Naive thymus-derived CD4-positive, alpha-beta T cell (primary cell): ENCODE results near the gene NEU4. TPM values are rescaled to one million over a fixed set of nuclear protein-coding genes. Genes with fewer than 3 reads are reported as not detected.
A peak's percentile ranks its signal among the peaks of the same experiment; 100 is the strongest.
"Not testable (repeated sequence)": the region's sequence is repeated elsewhere in the genome, so short reads cannot be mapped to it uniquely, and the experiment has no call there.

ENCODE experiments used
- ATAC-seq: fragments of 150-1000 bp; cut with Tn5 transposase; 2 replicates; pipeline ENCODE4 v1.10.0; 2021; ENCODE audit warnings: mild to moderate bottlenecking, moderate library complexity
- CTCF ChIA-PET: fragments of 350-600 bp; sonication (Branson Sonifier 250); formaldehyde crosslinking; loops from one replicate; lab custom pipeline; 2021; ENCODE audit warnings: antibody characterized with exemption; lab: Charles Lee
- POLR2A ChIA-PET: fragments of 350-600 bp; sonication (Branson Sonifier 250); formaldehyde crosslinking; loops from one replicate; lab custom pipeline; 2021; ENCODE audit warnings: antibody characterized with exemption, inconsistent platforms; lab: Charles Lee
- DNase-seq, 9 donors: peaks; one replicate each; pipeline versions ENCODE4 v3.0.0 to v3.0.0-alpha.2; 2020 to 2022; ENCODE audit warnings: mixed read lengths in 1 of 9
- H3K27ac ChIP-seq: one replicate; pipeline ENCODE4 v1.7.0; 2013; ENCODE audit warnings: mild to moderate bottlenecking, low read depth, low read length, moderate library complexity
- H3K27me3 ChIP-seq, 2 donors: one replicate each; pipeline ENCODE4 v1.7.0; 2013; ENCODE audit warnings: low read length in 2 of 2, mild to moderate bottlenecking in 2 of 2, moderate library complexity in 2 of 2; ENCODE audit not compliant: control insufficient read depth in 2 of 2, insufficient read depth in 2 of 2
- H3K36me3 ChIP-seq, 3 experiments: 1 replicate in 2 of 3; 2 replicates in 1 of 3; pipeline ENCODE4 v1.7.0; 2013; ENCODE audit warnings: low read length in 3 of 3, mild to moderate bottlenecking in 3 of 3, moderate library complexity in 1 of 3; ENCODE audit not compliant: insufficient read depth in 3 of 3, control insufficient read depth in 2 of 3
- H3K4me1 ChIP-seq, 2 donors: one replicate each; pipeline ENCODE4 v1.7.0; 2013; ENCODE audit warnings: low read length in 2 of 2, mild to moderate bottlenecking in 2 of 2, moderate library complexity in 1 of 2; ENCODE audit not compliant: control insufficient read depth in 2 of 2, insufficient read depth in 2 of 2
- H3K4me3 ChIP-seq: 2 replicates; pipeline ENCODE4 v1.7.0; 2013; ENCODE audit warnings: mild to moderate bottlenecking, low read length
- H3K9me3 ChIP-seq, 3 experiments: 1 replicate in 2 of 3; 2 replicates in 1 of 3; pipeline ENCODE4 v1.7.0; 2013; ENCODE audit warnings: low read length in 3 of 3; ENCODE audit not compliant: control insufficient read depth in 2 of 3
- H3K27ac Mint-ChIP-seq, 9 donors: one replicate each; pipeline ENCODE4 v1.8.0; 2020 to 2022; ENCODE audit warnings: mixed read lengths in 9 of 9, mild to moderate bottlenecking in 8 of 9, moderate library complexity in 5 of 9, inconsistent platforms in 2 of 9
- H3K27me3 Mint-ChIP-seq, 5 donors: one replicate each; pipeline ENCODE4 v1.8.0; 2021 to 2022; ENCODE audit warnings: mixed read lengths in 5 of 5, mild to moderate bottlenecking in 1 of 5
- H3K36me3 Mint-ChIP-seq, 5 donors: one replicate each; pipeline ENCODE4 v1.8.0; 2020 to 2022; ENCODE audit warnings: mixed read lengths in 5 of 5, mild to moderate bottlenecking in 3 of 5, inconsistent platforms in 1 of 5
- H3K4me1 Mint-ChIP-seq, 7 donors: one replicate each; pipeline ENCODE4 v1.8.0; 2020 to 2022; ENCODE audit warnings: mixed read lengths in 7 of 7, mild to moderate bottlenecking in 3 of 7, inconsistent platforms in 1 of 7
- H3K4me3 Mint-ChIP-seq, 10 donors: one replicate each; pipeline ENCODE4 v1.8.0; 2020 to 2022; ENCODE audit warnings: mild to moderate bottlenecking in 10 of 10, mixed read lengths in 10 of 10, moderate library complexity in 6 of 10, inconsistent platforms in 2 of 10
- H3K9me3 Mint-ChIP-seq, 11 donors: one replicate each; pipeline ENCODE4 v1.8.0; 2020 to 2022; ENCODE audit warnings: mixed read lengths in 11 of 11, mild to moderate bottlenecking in 4 of 11, inconsistent platforms in 1 of 11, moderate library complexity in 1 of 11
- intact Hi-C, 2 donors: fragments of 100-400 bp; cut with micrococcal nuclease; formaldehyde crosslinking; loops; one replicate each; pipeline ENCODE4 v1.15.1; 2023
- polyA plus RNA-seq, 2 donors: library from polyadenylated mRNA; unstranded; fragments of 300-500 nt; fragmentation: Illumina TruSeq; gene quantifications; one replicate each; pipeline ENCODE4 v1.2.3, GENCODE V29; 2021
- total RNA-seq, 6 experiments: library from RNA in 5 of 6; stranded (reverse) in 5 of 6; gene quantifications; 1 replicate in 5 of 6; 2 replicates in 1 of 6; pipeline ENCODE4 v1.2.3 and lab custom pipeline; 2021 to 2026

Gene NEU4
- total and polyA plus RNA-seq, 7 experiments from 2014 or later = 1.1 to 13.9 (median 1.2) TPM; not detected in 4

- Mint-ChIP-seq H3K4me1 (peaks cover 0 to 15% (median 8%) of the 10 kb centered on the region in 7 donors), H3K36me3 (no peaks in the 10 kb centered on the region), H3K27ac (peak overlapping the region in 3 of 9 donors; percentile 33 to 48 (median 42)), H3K27me3 (peaks cover 0 to 6% (median 0%) of the 10 kb centered on the region in 5 donors), H3K4me3 (peak overlapping the region; percentile 23 to 76 (median 66)), H3K9me3 (no peaks in the 10 kb centered on the region)
- H3K9me3 ChIP-seq = no peaks in the 10 kb centered on the region
- H3K27me3 ChIP-seq = peaks cover 0 to 4% of the 10 kb centered on the region in 2 donors
- ATAC-seq (peak; percentile 71), DNase-seq (peak in 5 of 9 donors; percentile 28 to 55 (median 37))
- intact Hi-C loops = loop anchor here in 1 of 2 donors (2.0 to 5.0 kb wide), 2 partner anchors 41 to 101 kb away; partner anchors contain the start of gene ING5
- peaks cover 11 to 15% of the 10 kb centered on the region in 2 donors for H3K4me1 ChIP-seq
- H3K4me3 ChIP-seq = peak overlapping the region; percentile 57
- ChIA-PET CTCF (no interaction called here), POLR2A (no interaction called here)
- H3K36me3 ChIP-seq = no peaks in the 10 kb centered on the region
- no peak overlapping the region for H3K27ac ChIP-seq
These were observed 5.3 kb upstream of the NEU4 start for GRCh38 chr2:241803387-241804325.

GRCh38 chr2:241804326-241805229 is 4.4 kb upstream of the NEU4 start:
- H3K36me3 ChIP-seq = no peaks in the 10 kb centered on the region

GRCh38 chr2:241806217-241806616 is 2.8 kb upstream of the NEU4 start:
- POLR2A ChIA-PET, CTCF ChIA-PET, H3K27me3 ChIP-seq, H3K4me3 ChIP-seq, intact Hi-C loops, H3K36me3 Mint-ChIP-seq, H3K9me3 ChIP-seq, H3K27ac Mint-ChIP-seq, H3K27me3 Mint-ChIP-seq, ATAC-seq, H3K9me3 Mint-ChIP-seq, H3K36me3 ChIP-seq, H3K27ac ChIP-seq, DNase-seq, H3K4me3 Mint-ChIP-seq: not testable (repeated sequence)
- H3K4me1 ChIP-seq = peaks cover 11 to 15% of the 10 kb centered on the region in 2 donors
- peaks cover 0 to 15% (median 8%) of the 10 kb centered on the region in 7 donors for H3K4me1 Mint-ChIP-seq

More at GRCh38 chr2:241804326-241805229, 4.4 kb upstream of the NEU4 start:
- ChIA-PET CTCF (no interaction called here), POLR2A (no interaction called here)
- peak; percentile 40 for ATAC-seq
- Mint-ChIP-seq H3K36me3 (no peaks in the 10 kb centered on the region), H3K27ac (peak overlapping the region in 1 of 9 donors; percentile 18), H3K9me3 (no peaks in the 10 kb centered on the region), H3K4me3 (peak overlapping the region; percentile 23 to 76 (median 55)), H3K27me3 (peaks cover 0 to 6% (median 0%) of the 10 kb centered on the region in 5 donors), H3K4me1 (peaks cover 0 to 15% (median 8%) of the 10 kb centered on the region in 7 donors)
- peaks cover 0 to 4% of the 10 kb centered on the region in 2 donors for H3K27me3 ChIP-seq
- peak overlapping the region; percentile 57 for H3K4me3 ChIP-seq
- H3K9me3 ChIP-seq = no peaks in the 10 kb centered on the region
- peaks cover 11 to 15% of the 10 kb centered on the region in 2 donors for H3K4me1 ChIP-seq
- DNase-seq = peak in 1 of 9 donors; percentile 32
- intact Hi-C loops = loop anchor here in 1 of 2 donors (2.0 to 5.0 kb wide), 2 partner anchors 40 to 102 kb away; partner anchors contain the start of gene ING5
- no peak overlapping the region for H3K27ac ChIP-seq

GRCh38 chr2:241808051-241808720 is 807 bp upstream of the NEU4 start:
- ChIA-PET POLR2A (no interaction called here), CTCF (no interaction called here)
- Mint-ChIP-seq H3K36me3 (no peaks in the 10 kb centered on the region), H3K4me1 (peaks cover 0 to 14% (median 7%) of the 10 kb centered on the region in 7 donors), H3K4me3 (peak overlapping the region in 3 of 10 donors; percentile 0 to 37 (median 16)), H3K27me3 (peaks cover 0 to 6% (median 0%) of the 10 kb centered on the region in 5 donors), H3K27ac (peak overlapping the region in 1 of 9 donors; percentile 54), H3K9me3 (no peaks in the 10 kb centered on the region)
- peaks cover 0 to 4% of the 10 kb centered on the region in 2 donors for H3K27me3 ChIP-seq
- H3K36me3 ChIP-seq = no peaks in the 10 kb centered on the region
- no peak overlapping the region for H3K27ac ChIP-seq
- H3K4me1 ChIP-seq = peaks cover 11 to 12% of the 10 kb centered on the region in 2 donors
- DNase-seq (no peak), ATAC-seq (no peak)
- intact Hi-C loops = no loop called here
- no peaks in the 10 kb centered on the region for H3K9me3 ChIP-seq
- H3K4me3 ChIP-seq = no peak overlapping the region

- no peaks in the 10 kb centered on the region for H3K36me3 Mint-ChIP-seq
- no peak for DNase-seq
- POLR2A ChIA-PET = no interaction called here
These were observed 652 bp downstream of the NEU4 start for GRCh38 chr2:241809383-241810306.

More at GRCh38 chr2:241809383-241810306, 652 bp downstream of the NEU4 start:
- H3K27me3 ChIP-seq = peaks cover 0 to 3% of the 10 kb centered on the region in 2 donors
- no peak overlapping the region for H3K27ac ChIP-seq
- peaks cover 0 to 9% (median 4%) of the 10 kb centered on the region in 7 donors for H3K4me1 Mint-ChIP-seq
- H3K9me3 ChIP-seq = no peaks in the 10 kb centered on the region
- intact Hi-C loops = no loop called here
- no peaks in the 10 kb centered on the region for H3K36me3 ChIP-seq
- H3K4me3 Mint-ChIP-seq = no peak overlapping the region
- CTCF ChIA-PET = no interaction called here
- ATAC-seq = no peak
- peaks cover 3 to 11% of the 10 kb centered on the region in 2 donors for H3K4me1 ChIP-seq
- peaks cover 0 to 6% (median 0%) of the 10 kb centered on the region in 5 donors for H3K27me3 Mint-ChIP-seq
- H3K27ac Mint-ChIP-seq = no peak overlapping the region
- H3K4me3 ChIP-seq = no peak overlapping the region
- no peaks in the 10 kb centered on the region for H3K9me3 Mint-ChIP-seq
